ENCODE measurements around the gene SLC16A10.
"Not testable (repeated sequence)": the region's sequence is repeated elsewhere in the genome, so short reads cannot be mapped to it uniquely, and the experiment has no call there.

SLC16A10 gene

GRCh38 chr6:111184827-111185532 lies 97.7 kb downstream of the SLC16A10 start:
- no peak for DNase-seq (ENCODE audit: low read depth in 2 of 2, low spot score in 1 of 2)

DNA sequence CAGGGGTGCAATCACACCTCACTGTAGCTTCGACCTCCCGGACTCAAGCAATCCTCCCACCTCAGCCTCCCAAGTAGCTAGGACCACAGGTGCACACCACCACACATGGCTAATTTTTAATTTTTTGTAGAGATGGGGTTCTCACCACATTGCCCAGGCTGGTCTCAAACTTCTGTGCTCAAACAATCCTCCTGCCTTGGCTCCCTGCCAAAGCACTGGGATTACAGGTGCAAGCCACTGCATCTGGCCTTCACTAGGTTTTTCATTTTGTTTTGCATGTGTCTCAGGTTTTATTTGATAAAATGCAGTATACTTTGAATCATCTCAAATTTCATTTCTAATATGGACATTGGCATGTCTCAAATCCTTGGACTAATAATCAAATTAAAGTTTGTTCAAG lies 98.7 kb downstream of the SLC16A10 start:
- no peak for DNase-seq (ENCODE audit: low read depth in 2 of 2, low spot score in 1 of 2)

- DNase-seq (ENCODE audit: low read depth in 2 of 2, low spot score in 1 of 2): no peak
These were observed 100.6 kb downstream of the SLC16A10 start for GRCh38 chr6:111187874-111188273.

DNA sequence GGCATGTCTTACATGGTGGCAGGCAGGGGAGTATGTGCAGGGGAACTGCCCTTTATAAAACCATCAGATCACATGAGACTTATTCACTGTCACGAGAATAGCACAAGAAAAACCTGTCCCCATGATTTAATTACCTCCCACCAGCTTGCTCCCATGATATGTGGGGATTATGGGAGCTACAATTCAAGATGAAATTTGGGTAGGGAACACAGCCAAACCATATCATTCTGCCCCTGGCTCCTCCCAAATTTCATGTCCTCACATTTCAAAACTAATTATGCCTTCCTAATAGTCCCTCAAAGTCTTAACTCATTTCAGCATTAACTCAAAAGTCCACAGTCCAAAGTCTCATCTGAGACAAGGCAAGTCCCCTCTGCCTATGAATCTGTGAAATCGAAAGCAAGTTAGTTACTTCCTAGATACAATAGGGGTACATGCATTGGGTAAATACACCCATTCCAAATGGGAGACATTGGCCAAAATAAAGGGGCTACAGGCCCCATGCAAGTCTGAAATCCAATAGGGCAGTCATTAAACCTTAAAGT lies 102.4 kb downstream of the SLC16A10 start:
- DNase-seq (ENCODE audit: low read depth in 2 of 2, low spot score in 1 of 2): not testable (repeated sequence)

DNA sequence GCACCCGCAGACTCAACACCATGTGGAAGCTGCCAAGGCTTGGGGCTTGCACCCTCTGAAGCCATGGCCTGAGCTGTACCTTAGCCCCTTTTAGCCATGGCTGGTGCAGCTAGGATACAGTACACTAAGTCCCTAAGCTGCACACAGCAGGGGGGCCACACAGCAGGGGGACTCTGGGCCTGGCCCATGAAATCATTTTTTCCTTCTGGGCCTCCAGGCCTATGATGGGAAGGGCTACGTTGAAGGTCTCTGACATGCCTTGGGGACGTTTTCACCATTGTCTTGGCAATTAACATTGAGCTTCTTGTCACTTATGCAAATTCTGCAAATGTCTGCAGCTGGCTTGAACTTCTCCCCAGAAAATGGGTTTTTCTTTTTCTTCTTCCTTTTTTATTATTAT lies 103.3 kb downstream of the SLC16A10 start:
- DNase-seq (ENCODE audit: low read depth in 2 of 2, low spot score in 1 of 2): no peak

GRCh38 chr6:111191136-111191535 lies 103.8 kb downstream of the SLC16A10 start:
- DNase-seq (ENCODE audit: low read depth in 2 of 2, low spot score in 1 of 2): not testable (repeated sequence)

DNA sequence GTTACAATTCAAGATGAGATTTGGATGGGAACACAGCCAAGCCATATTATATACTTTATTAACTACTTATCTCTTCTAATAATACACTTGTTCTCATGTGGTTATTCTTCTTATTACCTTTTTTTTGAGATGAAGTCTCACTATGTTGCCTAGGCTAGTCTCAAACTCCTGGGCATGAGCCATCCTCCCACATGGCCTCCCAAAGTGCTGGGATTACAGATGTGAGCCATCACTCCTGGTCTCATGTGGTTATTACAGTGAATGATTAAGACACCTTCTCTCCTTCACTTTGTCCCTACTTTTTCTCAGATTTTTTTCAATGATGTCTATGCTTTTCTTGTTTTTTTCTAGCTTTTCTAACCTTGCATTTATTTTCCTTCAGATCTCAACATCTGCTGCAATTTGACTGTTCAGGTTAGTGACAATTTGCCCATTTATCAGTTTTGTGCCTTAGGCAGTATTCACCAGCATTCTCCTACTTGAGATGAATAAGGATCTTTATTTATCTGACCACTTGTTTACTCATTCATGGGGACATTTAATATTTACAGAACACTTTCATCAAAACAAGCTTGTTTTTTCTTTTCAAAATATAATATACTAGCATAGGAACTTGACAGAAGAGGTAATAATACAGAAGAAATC lies 105.7 kb downstream of the SLC16A10 start:
- DNase-seq (ENCODE audit: low read depth in 2 of 2, low spot score in 1 of 2): no peak

DNA sequence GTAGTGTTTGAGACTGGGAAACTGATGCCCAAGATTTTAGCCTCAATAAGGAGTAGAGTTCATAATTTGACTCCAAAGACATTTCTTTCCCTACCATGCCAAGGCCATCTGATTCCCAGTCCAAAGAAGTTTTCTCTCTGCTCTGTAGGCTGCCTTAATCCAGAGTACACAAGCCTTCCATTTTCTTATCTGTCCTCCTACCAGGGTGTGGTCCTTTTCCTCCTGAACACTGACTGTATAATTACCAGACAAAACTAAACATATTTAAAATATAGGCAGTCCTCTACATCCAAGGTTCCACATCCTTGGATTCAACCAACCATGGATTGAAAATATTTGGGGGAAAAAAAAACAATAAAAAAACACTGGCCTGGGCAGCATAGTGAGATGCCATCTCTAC lies 108.4 kb downstream of the SLC16A10 start:
- DNase-seq (ENCODE audit: low read depth in 2 of 2, low spot score in 1 of 2): no peak

GRCh38 chr6:111198841-111199240 lies 111.5 kb downstream of the SLC16A10 start:
- no peak for DNase-seq (ENCODE audit: low read depth in 2 of 2, low spot score in 1 of 2)

GRCh38 chr6:111199935-111200334 lies 112.6 kb downstream of the SLC16A10 start:
- no peak for DNase-seq (ENCODE audit: low read depth in 2 of 2, low spot score in 1 of 2)

- no peak for DNase-seq (ENCODE audit: low read depth in 2 of 2, low spot score in 1 of 2)
These were observed 113.3 kb downstream of the SLC16A10 start for GRCh38 chr6:111200350-111201243.

DNA sequence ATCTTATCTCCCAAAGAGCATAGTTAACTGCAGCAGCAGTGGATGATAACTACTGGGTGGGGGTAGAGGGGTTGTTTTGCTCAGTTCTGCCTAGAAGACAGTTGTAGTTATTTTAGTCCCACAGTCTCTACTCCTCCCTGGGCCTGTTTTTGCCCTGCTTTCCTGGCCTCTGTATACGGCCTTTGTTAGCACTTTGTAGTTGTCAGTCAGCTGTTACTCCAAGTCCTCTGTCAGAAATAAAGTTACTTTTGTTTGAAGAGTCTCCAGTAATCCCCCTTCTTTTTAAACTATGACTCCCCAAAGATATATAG lies 113.9 kb downstream of the SLC16A10 start:
- no peak for DNase-seq (ENCODE audit: low read depth in 2 of 2, low spot score in 1 of 2)

DNA sequence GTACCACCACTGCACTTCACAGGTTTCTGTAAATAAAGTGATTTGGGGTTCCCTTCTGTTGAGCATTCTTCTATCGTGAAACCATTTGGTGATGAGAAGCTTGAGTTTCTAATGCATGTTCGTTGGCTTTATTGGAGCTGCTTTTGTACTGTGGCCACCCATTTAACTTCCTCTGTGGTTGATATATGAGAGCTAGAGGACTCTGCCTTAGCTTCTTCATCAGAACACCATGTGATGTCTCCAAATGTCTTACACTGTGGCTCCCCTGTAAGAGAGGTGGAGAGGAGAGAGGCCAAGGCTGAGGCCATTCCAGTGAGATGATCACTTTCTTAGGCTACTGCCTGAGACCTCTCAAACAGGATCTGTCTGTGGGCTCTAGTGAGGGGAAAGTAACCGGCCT lies 114.5 kb downstream of the SLC16A10 start:
- DNase-seq (ENCODE audit: low read depth in 2 of 2, low spot score in 1 of 2): no peak

DNA sequence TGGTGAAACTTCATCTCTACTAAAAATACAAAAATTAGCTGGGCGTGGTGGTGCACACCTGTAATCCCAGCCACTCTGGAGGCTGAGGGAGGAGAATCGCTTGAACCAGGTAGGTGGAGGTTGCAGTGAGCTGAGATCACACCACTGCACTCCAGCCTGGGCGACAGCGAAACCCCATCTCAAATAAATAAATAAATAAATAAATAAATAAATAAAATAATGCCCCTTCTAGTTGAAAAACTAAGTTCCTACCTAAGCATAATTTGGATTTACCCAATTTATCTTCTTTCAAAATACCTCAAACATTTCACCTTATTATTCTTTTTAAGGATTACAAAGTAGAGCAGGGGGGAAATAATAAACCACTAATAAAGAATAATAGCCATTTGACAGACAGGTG lies 116.2 kb downstream of the SLC16A10 start:
- not testable (repeated sequence) for DNase-seq (ENCODE audit: low read depth in 2 of 2, low spot score in 1 of 2)

GRCh38 chr6:111204305-111204704 lies 117.0 kb downstream of the SLC16A10 start:
- no peak for DNase-seq (ENCODE audit: low read depth in 2 of 2, low spot score in 1 of 2)

GRCh38 chr6:111204881-111205280 lies 117.6 kb downstream of the SLC16A10 start:
- DNase-seq (ENCODE audit: low read depth in 2 of 2, low spot score in 1 of 2): no peak

DNA sequence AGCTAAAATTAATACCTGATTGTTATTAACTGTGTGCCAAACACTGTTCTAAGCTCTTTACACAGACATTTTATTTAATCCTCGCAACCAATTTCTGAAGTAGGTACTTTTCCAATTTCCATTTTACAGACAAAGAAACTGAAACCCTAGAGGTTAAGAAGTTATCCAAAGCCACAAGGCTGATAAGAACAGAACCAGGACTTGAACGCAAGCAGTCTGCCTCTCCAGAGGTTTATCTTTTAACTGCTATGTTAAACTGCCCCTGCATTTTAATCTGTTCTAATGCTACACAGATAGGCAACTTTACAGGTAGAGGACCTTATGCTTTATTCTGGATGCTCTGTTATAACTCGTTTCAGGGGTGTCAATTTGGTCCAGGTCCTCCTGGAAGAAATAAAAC lies 118.2 kb downstream of the SLC16A10 start:
- DNase-seq (ENCODE audit: low read depth in 2 of 2, low spot score in 1 of 2): no peak

- no peak for DNase-seq (ENCODE audit: low read depth in 2 of 2, low spot score in 1 of 2)
These were observed 120.0 kb downstream of the SLC16A10 start for GRCh38 chr6:111207141-111207858.

DNA sequence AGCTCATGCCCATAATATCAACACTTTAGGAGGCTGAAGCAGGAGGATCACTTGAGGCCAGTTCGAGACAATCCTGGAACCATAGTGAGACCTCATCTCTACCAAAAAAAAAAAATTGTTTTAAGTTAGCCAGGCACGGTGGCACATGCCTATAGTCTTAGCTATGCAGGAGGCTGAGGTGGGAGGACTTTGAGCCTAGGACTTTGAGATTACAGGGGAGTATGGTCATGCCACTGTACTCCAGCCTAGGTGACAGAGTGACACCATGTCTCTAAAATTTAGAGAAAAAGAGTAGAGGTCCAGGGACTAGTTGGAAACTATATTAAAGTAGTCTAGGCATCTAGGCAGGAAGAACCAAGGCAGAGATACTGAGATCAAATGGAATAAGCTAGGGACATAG lies 121.6 kb downstream of the SLC16A10 start:
- no peak for DNase-seq (ENCODE audit: low read depth in 2 of 2, low spot score in 1 of 2)

DNA sequence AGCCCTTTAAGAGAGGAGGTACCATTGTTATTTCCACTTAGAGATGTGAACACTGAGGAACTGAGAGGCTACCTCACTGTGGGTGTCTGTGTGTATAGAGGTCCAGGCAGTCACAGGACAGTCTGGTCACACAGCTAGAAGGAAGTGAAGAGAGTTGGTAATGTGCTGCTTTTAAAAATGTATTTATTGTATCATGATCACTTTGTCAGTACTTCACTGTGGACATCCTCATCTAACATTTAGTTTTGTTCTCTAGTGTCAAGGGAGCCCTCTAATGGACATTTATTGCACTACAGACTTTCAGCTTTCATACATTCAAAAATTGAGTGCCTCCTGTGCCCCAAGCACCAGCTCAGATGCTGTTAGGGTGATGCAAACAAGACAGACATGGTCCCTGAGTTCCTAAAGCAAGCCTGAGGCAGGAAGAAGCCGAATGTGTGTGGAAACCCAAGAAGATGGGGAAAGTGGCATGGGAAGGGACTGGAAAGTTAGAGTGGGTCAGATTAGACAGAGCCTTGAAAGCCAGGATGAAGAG lies 123.0 kb downstream of the SLC16A10 start:
- no peak for DNase-seq (ENCODE audit: low read depth in 2 of 2, low spot score in 1 of 2)

Data from stimulated activated CD8-positive, alpha-beta memory T cell treated with anti-CD3 and anti-CD28 coated beads, Interleukin-4, amount 100 ng/mL, for 4 hours (primary cell).